Esophagus squamous epithelium (tissue), 4 donors: ENCODE results near the gene SLC25A33. TPM values are rescaled to one million over a fixed set of nuclear protein-coding genes. Genes with fewer than 3 reads are reported as not detected.

Experiments
- total RNA-seq, 4 donors: library from RNA; depleted of rRNA; stranded (reverse); fragments of >200 nt; gene quantifications; one replicate each; pipeline ENCODE4 v1.1.0, GENCODE V29; 2016

Gene SLC25A33
- total RNA-seq, 4 donors from 2014 or later, result 4.2 to 7.2 (median 5.7) TPM

Other genes starting within 250 kb of the SLC25A33 start
- gene SPSB1, start 246.6 kb upstream of the SLC25A33 start, total RNA-seq, result 10 to 100 TPM; 15.2 to 35.5 (median 25.2) TPM
- gene TMEM201, start 49.4 kb downstream of the SLC25A33 start, total RNA-seq, result 10 to 100 TPM in 1 of 4 donors, 1 to 10 TPM in 3; 5.0 to 10.3 (median 8.7) TPM
- 10 to 100 TPM in 1 of 4 donors, 1 to 10 TPM in 3; 4.1 to 11.8 (median 7.7) TPM for gene PIK3CD, start 112.3 kb downstream of the SLC25A33 start, total RNA-seq